ENCODE results near the gene TMEM129.

Gene TMEM129

DNA sequence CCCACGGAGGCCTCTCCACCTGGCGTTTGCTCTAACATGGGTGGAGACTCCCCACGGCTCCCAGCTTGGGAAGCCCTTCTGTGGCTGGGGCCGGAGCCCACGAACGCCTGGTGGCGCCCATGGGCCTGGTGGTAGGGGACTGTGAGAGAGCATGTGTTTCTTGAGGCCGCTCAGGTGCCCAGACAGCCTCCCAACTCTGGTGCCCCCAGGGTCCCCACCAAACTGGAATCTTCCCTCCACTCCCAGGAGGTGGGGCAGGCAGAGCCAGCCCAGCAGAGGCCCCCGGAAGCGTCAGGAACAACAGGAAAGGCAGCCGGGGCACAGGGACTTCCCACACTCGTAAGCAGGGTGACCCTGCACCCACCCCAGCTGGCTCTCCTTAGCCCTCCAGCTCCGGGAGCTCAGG is 38.7 kb upstream of the TMEM129 start:
- Histone ChIP-seq H3K4me3 (ENCODE audit: low read depth, low read length) (no peak overlapping the region), H3K36me3 (ENCODE audit: control insufficient read depth in 2 of 2, insufficient read depth in 1 of 2, low read length in 2 of 2) (no peaks in the 10 kb centered on the region), H3K4me1 (ENCODE audit: control insufficient read depth, insufficient read depth, low read length) (no peaks in the 10 kb centered on the region), H3K9me3 (ENCODE audit: control insufficient read depth, insufficient read depth, low read depth, low read length) (no peaks in the 10 kb centered on the region), H3K27ac (ENCODE audit: extremely low read depth, low read depth, low read length) (no peak overlapping the region)
- ChIA-PET POLR2A (no interaction called here), CTCF (interaction anchor here (1.0 to 1.6 kb wide), 2 partner anchors 33 to 51 kb away, joined by 3 to 4 read pairs; no protein-coding TSS in a partner anchor)
- TF ChIP-seq GLIS1 (tag by site-specific recombination; IDR thresholded peaks at IDR 0.05) (no peak), ZBTB8A (tag by site-specific recombination; IDR thresholded peaks at IDR 0.05) (peak; percentile 45; the same call in 1 of the 2 replicates), ZNF404 (tag by site-specific recombination; IDR thresholded peaks at IDR 0.05) (no peak), KLF8 (tag by site-specific recombination; IDR thresholded peaks at IDR 0.05) (0 out of 2 replicates have a peak, but pooled peaks have one; percentile 4), ZIC2 (tag by site-specific recombination; IDR thresholded peaks at IDR 0.05) (no peak), ZNF529 (tag by site-specific recombination; IDR thresholded peaks at IDR 0.05; ENCODE audit: insufficient replicate concordance) (no peak), GLI4 (tag by site-specific recombination; IDR thresholded peaks at IDR 0.05) (no peak), ZNF621 (tag by site-specific recombination; IDR thresholded peaks at IDR 0.05) (no peak), ZSCAN30 (tag by site-specific recombination; IDR thresholded peaks at IDR 0.05) (no peak), ZNF223 (tag by site-specific recombination; IDR thresholded peaks at IDR 0.05) (no peak)
- TF ChIP-seq, protein P1, sequence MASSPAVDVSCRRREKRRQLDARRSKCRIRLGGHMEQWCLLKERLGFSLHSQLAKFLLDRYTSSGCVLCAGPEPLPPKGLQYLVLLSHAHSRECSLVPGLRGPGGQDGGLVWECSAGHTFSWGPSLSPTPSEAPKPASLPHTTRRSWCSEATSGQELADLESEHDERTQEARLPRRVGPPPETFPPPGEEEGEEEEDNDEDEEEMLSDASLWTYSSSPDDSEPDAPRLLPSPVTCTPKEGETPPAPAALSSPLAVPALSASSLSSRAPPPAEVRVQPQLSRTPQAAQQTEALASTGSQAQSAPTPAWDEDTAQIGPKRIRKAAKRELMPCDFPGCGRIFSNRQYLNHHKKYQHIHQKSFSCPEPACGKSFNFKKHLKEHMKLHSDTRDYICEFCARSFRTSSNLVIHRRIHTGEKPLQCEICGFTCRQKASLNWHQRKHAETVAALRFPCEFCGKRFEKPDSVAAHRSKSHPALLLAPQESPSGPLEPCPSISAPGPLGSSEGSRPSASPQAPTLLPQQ (tag by site-specific recombination; IDR thresholded peaks at IDR 0.05) = no peak
- TF ChIP-seq, protein P2, sequence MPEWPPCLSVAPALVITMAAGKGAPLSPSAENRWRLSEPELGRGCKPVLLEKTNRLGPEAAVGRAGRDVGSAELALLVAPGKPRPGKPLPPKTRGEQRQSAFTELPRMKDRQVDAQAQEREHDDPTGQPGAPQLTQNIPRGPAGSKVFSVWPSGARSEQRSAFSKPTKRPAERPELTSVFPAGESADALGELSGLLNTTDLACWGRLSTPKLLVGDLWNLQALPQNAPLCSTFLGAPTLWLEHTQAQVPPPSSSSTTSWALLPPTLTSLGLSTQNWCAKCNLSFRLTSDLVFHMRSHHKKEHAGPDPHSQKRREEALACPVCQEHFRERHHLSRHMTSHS (tag by site-specific recombination; IDR thresholded peaks at IDR 0.05) = no peak

GRCh38 chr4:1759170-1759817 is 38.2 kb upstream of the TMEM129 start:
- Histone ChIP-seq H3K4me1 (ENCODE audit: control insufficient read depth, insufficient read depth, low read length) (no peaks in the 10 kb centered on the region), H3K36me3 (ENCODE audit: control insufficient read depth in 2 of 2, insufficient read depth in 1 of 2, low read length in 2 of 2) (no peaks in the 10 kb centered on the region), H3K27ac (ENCODE audit: extremely low read depth, low read depth, low read length) (no peak overlapping the region), H3K4me3 (ENCODE audit: low read depth, low read length) (no peak overlapping the region), H3K9me3 (ENCODE audit: control insufficient read depth, insufficient read depth, low read depth, low read length) (no peaks in the 10 kb centered on the region)
- TF ChIP-seq KLF8 (tag by site-specific recombination; IDR thresholded peaks at IDR 0.05) (0 out of 2 replicates have a peak, but pooled peaks have one; percentile 27), KLF1 (tag by site-specific recombination; IDR thresholded peaks at IDR 0.05) (peak; percentile 37; the same call in 1 of the 2 replicates), MEIS1 (CRISPR knock-in tag; IDR thresholded peaks at IDR 0.05; ENCODE audit: borderline replicate concordance) (no peak), ZNF426 (tag by site-specific recombination; IDR thresholded peaks at IDR 0.05) (no peak)
- POLR2A ChIA-PET = no interaction called here
- CTCF ChIA-PET = interaction anchor here (0.6 to 1.6 kb wide), 4 partner anchors 11 to 51 kb away, joined by 3 to 4 read pairs (median 3); no protein-coding TSS in a partner anchor

- no peaks in the 10 kb centered on the region for H3K36me3 ChIP-seq (ENCODE audit: control insufficient read depth in 2 of 2, insufficient read depth in 1 of 2, low read length in 2 of 2)
- ChIA-PET POLR2A (no interaction called here), CTCF (interaction anchor here (0.6 to 1.6 kb wide), 3 partner anchors 11 to 52 kb away, joined by 3 read pairs; no protein-coding TSS in a partner anchor)
- no peak overlapping the region for H3K4me3 ChIP-seq (ENCODE audit: low read depth, low read length)
- H3K27ac ChIP-seq (ENCODE audit: extremely low read depth, low read depth, low read length) = no peak overlapping the region
- no peak for TF ChIP-seq ZNF521 (tag by site-specific recombination; IDR thresholded peaks at IDR 0.05)
- peak; percentile 65 for TF ChIP-seq ZNF341 (tag by site-specific recombination; IDR thresholded peaks at IDR 0.05; ENCODE audit: low read depth)
- 0 out of 2 replicates have a peak, but pooled peaks have one; percentile 38 for TF ChIP-seq ZNF600 (tag by site-specific recombination; IDR thresholded peaks at IDR 0.05)
- TF ChIP-seq ZNF23 (tag by site-specific recombination; IDR thresholded peaks at IDR 0.05; ENCODE audit: borderline replicate concordance) = no peak
- peak; percentile 67 for TF ChIP-seq HIC1 (tag by site-specific recombination; IDR thresholded peaks at IDR 0.05)
- H3K9me3 ChIP-seq (ENCODE audit: control insufficient read depth, insufficient read depth, low read depth, low read length) = no peaks in the 10 kb centered on the region
- no peaks in the 10 kb centered on the region for H3K4me1 ChIP-seq (ENCODE audit: control insufficient read depth, insufficient read depth, low read length)
Measured at GRCh38 chr4:1758306-1759121, 37.4 kb upstream of the TMEM129 start.
